B cell (primary cell): ENCODE data around the gene CRYBG2. TPM values are rescaled to one million over a fixed set of nuclear protein-coding genes. Genes with fewer than 3 reads are reported as not detected.

Experiments
- ATAC-seq: fragments of 200-7000 bp; cut with Tn5 transposase; one replicate; pipeline ENCODE4 v1.10.0; 2021; ENCODE audit warnings: low read depth, mild to moderate bottlenecking, moderate number of reproducible peaks, moderate library complexity
- CTCF ChIA-PET: fragments of 350-600 bp; sonication (Branson Sonifier 250); formaldehyde crosslinking; loops from one replicate; lab custom pipeline; 2021; ENCODE audit warnings: antibody characterized with exemption, inconsistent platforms; lab: Charles Lee
- POLR2A ChIA-PET: fragments of 350-600 bp; sonication (Branson Sonifier 250); formaldehyde crosslinking; loops from one replicate; lab custom pipeline; 2021; ENCODE audit warnings: antibody characterized with exemption; lab: Charles Lee
- DNase-seq: peaks from one replicate; pipeline ENCODE4 v3.0.0; 2013
- H2AFZ ChIP-seq: 2 replicates; pipeline ENCODE4 v1.6.1; 2012; ENCODE audit warnings: mild to moderate bottlenecking, low read depth, low read length; ENCODE audit not compliant: insufficient read depth, poor library complexity, severe bottlenecking
- H3K27ac ChIP-seq, 2 donors: 1 replicate in 1 of 2; 2 replicates in 1 of 2; pipeline ENCODE4 v1.5.1; 2012 to 2013; ENCODE audit warnings: low read length in 2 of 2, mild to moderate bottlenecking in 2 of 2, moderate library complexity in 1 of 2
- H3K27me3 ChIP-seq, 4 experiments: fragments of 200-600 bp in 1 of 4; sonication (generic) in 1 of 4; replicated peaks in 1 of 4; 1 replicate in 2 of 4; 2 replicates in 2 of 4; pipeline versions ENCODE4 v1.6.1 to v1.7.0; 2013 to 2016; ENCODE audit warnings: low read length in 3 of 4, mild to moderate bottlenecking in 2 of 4, mixed read lengths in 1 of 4, moderate library complexity in 1 of 4; ENCODE audit not compliant: insufficient read depth in 4 of 4, control insufficient read depth in 3 of 4; ENCODE audit errors: control extremely low read depth in 1 of 4
- H3K36me3 ChIP-seq, 2 experiments: replicated peaks in 1 of 2; 1 replicate in 1 of 2; 2 replicates in 1 of 2; pipeline versions ENCODE4 v1.6.1 to v1.7.1; 2013; ENCODE audit warnings: low read length in 1 of 2; ENCODE audit not compliant: insufficient read depth in 2 of 2, control insufficient read depth in 1 of 2; ENCODE audit errors: control extremely low read depth in 1 of 2, extremely low read depth in 1 of 2
- H3K4me1 ChIP-seq, 2 donors: fragments of 200-600 bp in 1 of 2; sonication (generic) in 1 of 2; 1 replicate in 1 of 2; 2 replicates in 1 of 2; pipeline versions ENCODE4 v1.5.1 to v1.6.1; 2013 to 2017; ENCODE audit warnings: low read length in 2 of 2; ENCODE audit not compliant: control insufficient read depth in 2 of 2, insufficient read depth in 2 of 2
- H3K4me2 ChIP-seq: replicated peaks from 2 replicates; pipeline ENCODE3; 2012; ENCODE audit warnings: mild to moderate bottlenecking, low read depth, low read length; ENCODE audit not compliant: poor library complexity, severe bottlenecking
- H3K4me3 ChIP-seq, 5 experiments: fragments of 200-600 bp in 1 of 5; sonication (generic) in 1 of 5; 1 replicate in 3 of 5; 2 replicates in 2 of 5; pipeline versions ENCODE4 v1.5.1 to v1.7.0; 2011 to 2016; ENCODE audit warnings: low read length in 4 of 5, mild to moderate bottlenecking in 4 of 5, low read depth in 2 of 5, control low read depth in 1 of 5, moderate library complexity in 1 of 5; ENCODE audit not compliant: insufficient read depth in 1 of 5; ENCODE audit errors: control extremely low read depth in 1 of 5, extremely low read depth in 1 of 5
- H3K79me2 ChIP-seq: fragments of 200-600 bp; sonication (generic); one replicate; pipeline ENCODE4 v1.6.0; 2016; ENCODE audit warnings: low read length; ENCODE audit not compliant: control insufficient read depth, insufficient read depth
- H3K9ac ChIP-seq: fragments of 200-600 bp; sonication (generic); 2 replicates; pipeline ENCODE4 v1.6.1; 2017; ENCODE audit warnings: mild to moderate bottlenecking, low read length, moderate library complexity
- H3K9me3 ChIP-seq, 3 donors: one replicate each; pipeline versions ENCODE4 v1.6.1 to v1.7.1; 2013; ENCODE audit warnings: low read length in 2 of 3; ENCODE audit not compliant: control insufficient read depth in 2 of 3, insufficient read depth in 1 of 3; ENCODE audit errors: control extremely low read depth in 1 of 3
- H4K20me1 ChIP-seq: 2 replicates; pipeline ENCODE4 v1.6.0; 2012; ENCODE audit warnings: mild to moderate bottlenecking, low read length; ENCODE audit not compliant: insufficient read depth, control insufficient read depth, poor library complexity, severe bottlenecking
- H3K27ac Mint-ChIP-seq: one replicate; pipeline ENCODE4 v1.8.0; 2021; ENCODE audit warnings: mixed read lengths
- H3K27me3 Mint-ChIP-seq: one replicate; pipeline ENCODE4 v1.8.0; 2021; ENCODE audit warnings: mixed read lengths
- H3K4me1 Mint-ChIP-seq: one replicate; pipeline ENCODE4 v1.8.0; 2021; ENCODE audit warnings: mixed read lengths
- H3K4me3 Mint-ChIP-seq: one replicate; pipeline ENCODE4 v1.8.0; 2021; ENCODE audit warnings: mixed read lengths
- H3K9me3 Mint-ChIP-seq: one replicate; pipeline ENCODE4 v1.8.0; 2022; ENCODE audit warnings: mixed read lengths; ENCODE audit not compliant: insufficient read depth
- EZH2 ChIP-seq: IDR thresholded peaks from 2 replicates; pipeline ENCODE4 v1.6.1; 2012; ENCODE audit warnings: borderline replicate concordance, low read depth, mild to moderate bottlenecking, moderate library complexity, low read length; ENCODE audit not compliant: insufficient read depth, poor library complexity, severe bottlenecking
- WGBS: methylation state at CpG from one replicate; pipeline ENCODE4 v1.1.5; 2013; ENCODE audit warnings: missing lambda C conversion rate; ENCODE audit not compliant: insufficient coverage; 5-methylcytosine and 5-hydroxymethylcytosine counted together
- intact Hi-C: fragments of 100-400 bp; cut with micrococcal nuclease; formaldehyde crosslinking; loops from one replicate; pipeline ENCODE4 v1.10.0; 2022
- polyA plus RNA-seq: library from polyadenylated mRNA; depleted of rRNA; stranded (reverse); fragments of >200 nt; gene quantifications from 2 replicates; pipeline ENCODE4 v1.2.3, GENCODE V29; 2012
- total RNA-seq, 2 donors: library from RNA; stranded (reverse); fragments of 120-200 nt in 1 of 2; gene quantifications; 1 replicate in 1 of 2; 2 replicates in 1 of 2; pipeline versions ENCODE4 v1.2.3 to v1.2.4, GENCODE V29; 2013 to 2022
- TF ChIP-seq, protein P1 (sequence below): fragments of 200-600 bp; IDR thresholded peaks from one replicate; pipeline ENCODE4 v1.8.0; 2022; ENCODE audit warnings: antibody characterized with exemption, mild to moderate bottlenecking

CRYBG2 gene
- total and polyA plus RNA-seq, 2 donors (not counting 1 experiment from before 2014, with no cell fraction given): 3.3 to 5.3 TPM

DNA sequence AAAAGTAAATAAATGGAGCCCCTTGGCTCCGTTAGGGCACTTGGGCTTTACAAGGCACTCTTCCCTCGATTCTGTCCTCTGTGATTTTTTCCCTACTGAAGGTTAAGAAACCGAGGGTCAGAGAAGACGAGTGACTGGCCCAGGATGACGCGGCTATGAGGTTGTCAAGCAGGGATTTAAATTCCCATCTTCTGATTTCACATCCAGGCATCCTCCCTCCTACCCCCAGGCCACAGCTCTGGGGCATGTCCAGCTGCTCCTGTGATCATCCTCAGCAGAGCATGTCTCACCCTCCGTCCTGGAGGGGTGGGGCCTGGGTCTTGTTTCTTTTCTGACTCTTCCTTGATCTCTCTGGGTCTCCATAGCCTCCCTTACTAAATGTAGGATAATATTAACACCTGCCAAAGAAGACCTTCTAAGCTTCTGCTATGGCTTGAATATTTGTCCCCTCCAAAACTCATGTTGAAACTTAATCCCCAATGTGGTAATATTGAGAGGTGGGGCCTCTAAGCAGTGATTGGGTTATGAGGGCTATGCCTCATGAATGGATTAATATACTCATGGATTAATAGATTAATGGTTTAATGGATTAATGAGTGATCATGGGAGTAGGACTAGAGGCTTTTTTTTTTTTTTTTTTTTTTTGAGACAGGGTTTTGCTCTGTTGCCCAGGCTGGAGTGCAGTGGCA, 4.6 kb downstream of the CRYBG2 start:
- Histone ChIP-seq H4K20me1 (no peaks in the 10 kb centered on the region), H3K9me3 (no peaks in the 10 kb centered on the region), H3K27me3 (peaks cover 0 to 6% (median 0%) of the 10 kb centered on the region in 4 experiments), H2AFZ (no peak overlapping the region), H3K27ac (no peak overlapping the region), H3K9ac (no peak overlapping the region), H3K79me2 (no peaks in the 10 kb centered on the region), H3K4me2 (no peak overlapping the region), H3K4me3 (no peak overlapping the region), H3K4me1 (no peaks in the 10 kb centered on the region), H3K36me3 (no peaks in the 10 kb centered on the region)
- Mint-ChIP-seq H3K27me3 (peaks cover 5% of the 10 kb centered on the region), H3K27ac (no peak overlapping the region), H3K9me3 (no peaks in the 10 kb centered on the region), H3K4me3 (no peak overlapping the region), H3K4me1 (no peaks in the 10 kb centered on the region)
- ChIA-PET POLR2A (no interaction called here), CTCF (interaction anchor here (0.8 to 1.2 kb wide), 3 partner anchors 14 to 461 kb away, joined by 3 read pairs; no protein-coding TSS in a partner anchor)
- ATAC-seq (no peak), DNase-seq (no peak)
- WGBS: 90% methylated on average over 6 of the region's 7 CpGs
- TF ChIP-seq, protein P1, sequence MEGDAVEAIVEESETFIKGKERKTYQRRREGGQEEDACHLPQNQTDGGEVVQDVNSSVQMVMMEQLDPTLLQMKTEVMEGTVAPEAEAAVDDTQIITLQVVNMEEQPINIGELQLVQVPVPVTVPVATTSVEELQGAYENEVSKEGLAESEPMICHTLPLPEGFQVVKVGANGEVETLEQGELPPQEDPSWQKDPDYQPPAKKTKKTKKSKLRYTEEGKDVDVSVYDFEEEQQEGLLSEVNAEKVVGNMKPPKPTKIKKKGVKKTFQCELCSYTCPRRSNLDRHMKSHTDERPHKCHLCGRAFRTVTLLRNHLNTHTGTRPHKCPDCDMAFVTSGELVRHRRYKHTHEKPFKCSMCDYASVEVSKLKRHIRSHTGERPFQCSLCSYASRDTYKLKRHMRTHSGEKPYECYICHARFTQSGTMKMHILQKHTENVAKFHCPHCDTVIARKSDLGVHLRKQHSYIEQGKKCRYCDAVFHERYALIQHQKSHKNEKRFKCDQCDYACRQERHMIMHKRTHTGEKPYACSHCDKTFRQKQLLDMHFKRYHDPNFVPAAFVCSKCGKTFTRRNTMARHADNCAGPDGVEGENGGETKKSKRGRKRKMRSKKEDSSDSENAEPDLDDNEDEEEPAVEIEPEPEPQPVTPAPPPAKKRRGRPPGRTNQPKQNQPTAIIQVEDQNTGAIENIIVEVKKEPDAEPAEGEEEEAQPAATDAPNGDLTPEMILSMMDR: no peak
- intact Hi-C loops: no loop called here

DNA sequence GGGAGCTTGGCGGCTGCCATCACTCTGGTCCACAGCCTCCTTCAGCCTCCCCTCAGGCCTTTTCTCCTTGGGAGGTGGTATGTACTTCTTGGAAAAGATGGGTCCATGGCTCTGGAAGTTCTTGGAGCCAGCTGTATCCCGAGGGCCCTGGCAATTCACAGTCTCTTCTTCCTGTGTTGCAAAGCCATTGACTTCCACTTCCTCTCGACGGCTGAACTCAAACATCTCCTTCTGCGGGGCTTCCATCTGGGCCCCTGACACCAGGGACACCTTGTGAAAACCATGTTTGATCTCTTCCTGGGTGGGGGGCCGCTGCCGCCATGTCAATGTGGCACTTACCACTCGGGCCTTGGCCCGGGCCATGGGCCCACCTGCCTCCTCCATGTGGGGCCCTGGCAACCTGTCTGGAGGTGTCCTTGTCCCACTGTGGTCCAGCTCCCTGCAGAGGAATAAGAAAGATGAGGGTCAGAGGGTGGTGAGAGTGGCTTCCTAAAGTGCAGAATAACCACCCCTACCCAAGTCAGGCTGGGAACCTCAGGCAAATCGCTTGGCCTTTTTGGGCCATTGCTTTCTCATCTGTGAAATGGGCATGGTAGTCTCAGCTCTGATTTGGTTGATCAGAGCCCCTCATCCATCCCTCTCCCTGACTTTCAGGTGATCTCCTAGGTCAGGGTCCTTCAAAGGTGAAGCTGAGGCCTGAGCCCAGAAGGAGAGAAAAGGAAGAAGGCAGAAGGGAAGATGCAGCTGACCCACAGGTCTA, 7.5 kb downstream of the CRYBG2 start:
- H3K36me3 ChIP-seq: no peaks in the 10 kb centered on the region
- H3K4me3 ChIP-seq: no peak overlapping the region
- Mint-ChIP-seq H3K4me3 (no peak overlapping the region), H3K27me3 (no peaks in the 10 kb centered on the region), H3K4me1 (no peaks in the 10 kb centered on the region), H3K9me3 (no peaks in the 10 kb centered on the region), H3K27ac (no peak overlapping the region)
- no peak overlapping the region for H3K9ac ChIP-seq
- ChIA-PET POLR2A (interaction anchor here (0.7 kb wide), 1 partner anchor 9 kb away, joined by 7 read pairs; no protein-coding TSS in a partner anchor), CTCF (interaction anchor here (0.6 to 1.3 kb wide), 3 partner anchors 18 to 112 kb away, joined by 3 read pairs; partner anchors contain the start of gene CEP85)
- ATAC-seq: no peak
- intact Hi-C loops: no loop called here
- H2AFZ ChIP-seq: no peak overlapping the region
- H3K4me1 ChIP-seq: no peaks in the 10 kb centered on the region
- no peaks in the 10 kb centered on the region for H4K20me1 ChIP-seq
- no peak for TF ChIP-seq EZH2
- TF ChIP-seq, protein P1: no peak
- no peak overlapping the region for H3K27ac ChIP-seq
- no peak for DNase-seq
- WGBS: 62% methylated on average over 9 of the region's 10 CpGs
- no peaks in the 10 kb centered on the region for H3K9me3 ChIP-seq
- no peaks in the 10 kb centered on the region for H3K27me3 ChIP-seq
- no peaks in the 10 kb centered on the region for H3K79me2 ChIP-seq
- H3K4me2 ChIP-seq: no peak overlapping the region
